ENCODE measurements around the gene DERA.

GRCh38 chr12:15924956-15925355, 13.8 kb downstream of the DERA start:
- no peak for TF ChIP-seq POLR2A (IDR thresholded peaks at IDR 0.05)
- TF ChIP-seq, protein P1, sequence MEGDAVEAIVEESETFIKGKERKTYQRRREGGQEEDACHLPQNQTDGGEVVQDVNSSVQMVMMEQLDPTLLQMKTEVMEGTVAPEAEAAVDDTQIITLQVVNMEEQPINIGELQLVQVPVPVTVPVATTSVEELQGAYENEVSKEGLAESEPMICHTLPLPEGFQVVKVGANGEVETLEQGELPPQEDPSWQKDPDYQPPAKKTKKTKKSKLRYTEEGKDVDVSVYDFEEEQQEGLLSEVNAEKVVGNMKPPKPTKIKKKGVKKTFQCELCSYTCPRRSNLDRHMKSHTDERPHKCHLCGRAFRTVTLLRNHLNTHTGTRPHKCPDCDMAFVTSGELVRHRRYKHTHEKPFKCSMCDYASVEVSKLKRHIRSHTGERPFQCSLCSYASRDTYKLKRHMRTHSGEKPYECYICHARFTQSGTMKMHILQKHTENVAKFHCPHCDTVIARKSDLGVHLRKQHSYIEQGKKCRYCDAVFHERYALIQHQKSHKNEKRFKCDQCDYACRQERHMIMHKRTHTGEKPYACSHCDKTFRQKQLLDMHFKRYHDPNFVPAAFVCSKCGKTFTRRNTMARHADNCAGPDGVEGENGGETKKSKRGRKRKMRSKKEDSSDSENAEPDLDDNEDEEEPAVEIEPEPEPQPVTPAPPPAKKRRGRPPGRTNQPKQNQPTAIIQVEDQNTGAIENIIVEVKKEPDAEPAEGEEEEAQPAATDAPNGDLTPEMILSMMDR (IDR thresholded peaks at IDR 0.05) = no peak
